ENCODE data around the gene BHMT. TPM values are rescaled to one million over a fixed set of nuclear protein-coding genes. Genes with fewer than 3 reads are reported as not detected.

BHMT gene
- total RNA-seq = under 1 TPM in 2 of 4 donors, not detected in 2; 0.30 to 0.64 TPM

GRCh38 chr5:79111387-79111959, at the start of gene BHMT:
Gene BHMT, plus strand, starts transcription at chr5:79111809. Its CDS starts 77 bp downstream, at chr5:79111886.
- peaks cover 26% of the 10 kb centered on the region for H3K27me3 ChIP-seq
- DNase-seq (ENCODE audit: low spot score in 2 of 2) = no peak
- WGBS = 36% methylated on average over 23 of the region's 32 CpGs
- H3K4me3 ChIP-seq = peak within 1 kb of the TSS; percentile 7
- TF ChIP-seq CTCF (IDR thresholded peaks at IDR 0.05) (no peak), POLR2A (IDR thresholded peaks at IDR 0.05) (no peak), POLR2AphosphoS5 (IDR thresholded peaks at IDR 0.05) (no peak)
- no peaks in the 10 kb centered on the region for H3K9me3 ChIP-seq
- peaks cover 10% of the 10 kb centered on the region for H3K4me1 ChIP-seq
- no peak within 1 kb of the TSS for H3K27ac ChIP-seq
- H3K36me3 ChIP-seq = no peaks in the 10 kb centered on the region

GRCh38 chr5:79062436-79062835, 49.2 kb upstream of the BHMT start:
- TF ChIP-seq POLR2AphosphoS5 (IDR thresholded peaks at IDR 0.05) (no peak), CTCF (IDR thresholded peaks at IDR 0.05) (no peak), POLR2A (IDR thresholded peaks at IDR 0.05) (no peak), EP300 (IDR thresholded peaks at IDR 0.05) (no peak)
- H3K9me3 ChIP-seq = no peaks in the 10 kb centered on the region
- no peaks in the 10 kb centered on the region for H3K27me3 ChIP-seq
- no peak overlapping the region for H3K27ac ChIP-seq
- DNase-seq (ENCODE audit: low spot score in 2 of 2) = no peak
- no peak overlapping the region for H3K4me3 ChIP-seq
- no peaks in the 10 kb centered on the region for H3K4me1 ChIP-seq
- no peaks in the 10 kb centered on the region for H3K36me3 ChIP-seq
- 70% methylated on average over 3 of the region's 3 CpGs for WGBS

- H3K36me3 ChIP-seq = no peaks in the 10 kb centered on the region
- TF ChIP-seq CTCF (IDR thresholded peaks at IDR 0.05) (no peak), EP300 (IDR thresholded peaks at IDR 0.05) (no peak), POLR2A (IDR thresholded peaks at IDR 0.05) (no peak), POLR2AphosphoS5 (IDR thresholded peaks at IDR 0.05) (no peak)
- H3K4me3 ChIP-seq = peak within 1 kb of the TSS; percentile 50
- peaks cover 7% of the 10 kb centered on the region for H3K4me1 ChIP-seq
- 39% methylated on average over 37 of the region's 79 CpGs for WGBS
- H3K27me3 ChIP-seq = peaks cover 13% of the 10 kb centered on the region
- DNase-seq (ENCODE audit: low spot score in 2 of 2) = peak in 1 of 2 donors; percentile 64
- H3K27ac ChIP-seq = no peak within 1 kb of the TSS
- peaks cover 6% of the 10 kb centered on the region for H3K9me3 ChIP-seq
Measured at GRCh38 chr5:79069488-79070349, 41.9 kb upstream of the BHMT start, which contains the start of the genes BHMT2 and DMGDH. Gene BHMT2, plus strand, starts transcription at chr5:79069767. Its CDS starts 16 bp downstream, at chr5:79069783. Gene DMGDH, minus strand, starts transcription at chr5:79069674. Its CDS starts 54 bp downstream, at chr5:79069620.

GRCh38 chr5:79070350-79070667, 41.3 kb upstream of the BHMT start:
- DNase-seq (ENCODE audit: low spot score in 2 of 2) = no peak
- no peak overlapping the region for H3K27ac ChIP-seq
- peaks cover 6% of the 10 kb centered on the region for H3K9me3 ChIP-seq
- no peaks in the 10 kb centered on the region for H3K36me3 ChIP-seq
- peaks cover 13% of the 10 kb centered on the region for H3K27me3 ChIP-seq
- 48% methylated on average over 9 of the region's 9 CpGs for WGBS
- H3K4me1 ChIP-seq = peaks cover 7% of the 10 kb centered on the region
- peak overlapping the region; percentile 50 for H3K4me3 ChIP-seq
- TF ChIP-seq EP300 (IDR thresholded peaks at IDR 0.05) (no peak), POLR2AphosphoS5 (IDR thresholded peaks at IDR 0.05) (no peak), POLR2A (IDR thresholded peaks at IDR 0.05) (no peak), CTCF (IDR thresholded peaks at IDR 0.05) (no peak)

GRCh38 chr5:79074641-79075040, 37.0 kb upstream of the BHMT start:
- no peak for TF ChIP-seq EP300 (IDR thresholded peaks at IDR 0.05)
- no peak for TF ChIP-seq CTCF (IDR thresholded peaks at IDR 0.05)
- no peak for TF ChIP-seq POLR2A (IDR thresholded peaks at IDR 0.05)
- TF ChIP-seq POLR2AphosphoS5 (IDR thresholded peaks at IDR 0.05) = no peak
- peaks cover 1% of the 10 kb centered on the region for H3K4me1 ChIP-seq
- H3K27ac ChIP-seq = no peak overlapping the region
- no peaks in the 10 kb centered on the region for H3K36me3 ChIP-seq
- WGBS = 64% methylated on average over 6 of the region's 6 CpGs
- no peak overlapping the region for H3K4me3 ChIP-seq
- peaks cover 6% of the 10 kb centered on the region for H3K9me3 ChIP-seq
- peaks cover 7% of the 10 kb centered on the region for H3K27me3 ChIP-seq
- no peak for DNase-seq (ENCODE audit: low spot score in 2 of 2)
